Hypothalamus (tissue), 51 donors: Measurements from ENCODE around the gene GARNL3.
A peak's percentile ranks its signal among the peaks of the same experiment; 100 is the strongest.

Experiments
- DNase-seq, 51 donors: peaks; one replicate each; lab custom pipeline; 2025; lab: John Stamatoyannopoulos, UW

GARNL3 gene

GRCh38 chr9:127341152-127341551, 76.6 kb downstream of the GARNL3 start:
- DNase-seq, result no peak

- DNase-seq, result peak in 1 of 51 donors; percentile 7
These were observed 79.9 kb downstream of the GARNL3 start for GRCh38 chr9:127344368-127345000.

- DNase-seq, result no peak
These were observed 81.0 kb downstream of the GARNL3 start for GRCh38 chr9:127345566-127345965.

- DNase-seq, result no peak
These were observed 82.0 kb downstream of the GARNL3 start for GRCh38 chr9:127346584-127346983.

- DNase-seq, result peak in 3 of 51 donors; percentile 9 to 35 (median 16)
These were observed 83.5 kb downstream of the GARNL3 start for GRCh38 chr9:127347831-127348776.

GRCh38 chr9:127349483-127350113, 85.0 kb downstream of the GARNL3 start:
- DNase-seq, result no peak

GRCh38 chr9:127351182-127352166, 86.9 kb downstream of the GARNL3 start:
- no peak for DNase-seq

- DNase-seq, result no peak
These were observed 89.3 kb downstream of the GARNL3 start for GRCh38 chr9:127353882-127354281.

- DNase-seq, result no peak
These were observed 92.3 kb downstream of the GARNL3 start for GRCh38 chr9:127356906-127357305.

GRCh38 chr9:127358023-127358535, 93.5 kb downstream of the GARNL3 start:
- no peak for DNase-seq

GRCh38 chr9:127358770-127359169, 94.2 kb downstream of the GARNL3 start:
- no peak for DNase-seq

GRCh38 chr9:127360250-127360649, 95.7 kb downstream of the GARNL3 start:
- peak in 3 of 51 donors; percentile 14 to 39 (median 36) for DNase-seq

GRCh38 chr9:127360829-127361228, 96.3 kb downstream of the GARNL3 start:
- DNase-seq, result peak in 7 of 51 donors; percentile 11 to 54 (median 28)

GRCh38 chr9:127361561-127361960, 97.0 kb downstream of the GARNL3 start:
- no peak for DNase-seq

GRCh38 chr9:127362829-127363228, 98.3 kb downstream of the GARNL3 start:
- no peak for DNase-seq

- DNase-seq, result no peak
These were observed 100.9 kb downstream of the GARNL3 start for GRCh38 chr9:127365461-127365860.

- DNase-seq, result peak in 22 of 51 donors; percentile 10 to 65 (median 32)
These were observed 102.0 kb downstream of the GARNL3 start for GRCh38 chr9:127366594-127366993.

- no peak for DNase-seq
These were observed 104.4 kb downstream of the GARNL3 start for GRCh38 chr9:127368852-127369402.

- DNase-seq, result no peak
These were observed 104.9 kb downstream of the GARNL3 start for GRCh38 chr9:127369428-127369827.
